Naive thymus-derived CD4-positive, alpha-beta T cell (primary cell): ENCODE results near the gene CTNNA1. TPM values are rescaled to one million over a fixed set of nuclear protein-coding genes. Genes with fewer than 3 reads are reported as not detected.

Experiments used
- ATAC-seq: fragments of 150-1000 bp; cut with Tn5 transposase; 2 replicates; pipeline ENCODE4 v1.10.0; 2021; ENCODE audit warnings: mild to moderate bottlenecking, moderate library complexity
- CTCF ChIA-PET: fragments of 350-600 bp; sonication (Branson Sonifier 250); formaldehyde crosslinking; loops from one replicate; lab custom pipeline; 2021; ENCODE audit warnings: antibody characterized with exemption; lab: Charles Lee
- POLR2A ChIA-PET: fragments of 350-600 bp; sonication (Branson Sonifier 250); formaldehyde crosslinking; loops from one replicate; lab custom pipeline; 2021; ENCODE audit warnings: antibody characterized with exemption, inconsistent platforms; lab: Charles Lee
- DNase-seq, 9 donors: peaks; one replicate each; pipeline versions ENCODE4 v3.0.0 to v3.0.0-alpha.2; 2020 to 2022; ENCODE audit warnings: mixed read lengths in 1 of 9
- H3K27ac ChIP-seq: one replicate; pipeline ENCODE4 v1.7.0; 2013; ENCODE audit warnings: mild to moderate bottlenecking, low read depth, low read length, moderate library complexity
- H3K27me3 ChIP-seq, 2 donors: one replicate each; pipeline ENCODE4 v1.7.0; 2013; ENCODE audit warnings: low read length in 2 of 2, mild to moderate bottlenecking in 2 of 2, moderate library complexity in 2 of 2; ENCODE audit not compliant: control insufficient read depth in 2 of 2, insufficient read depth in 2 of 2
- H3K36me3 ChIP-seq, 3 experiments: 1 replicate in 2 of 3; 2 replicates in 1 of 3; pipeline ENCODE4 v1.7.0; 2013; ENCODE audit warnings: low read length in 3 of 3, mild to moderate bottlenecking in 3 of 3, moderate library complexity in 1 of 3; ENCODE audit not compliant: insufficient read depth in 3 of 3, control insufficient read depth in 2 of 3
- H3K4me1 ChIP-seq, 2 donors: one replicate each; pipeline ENCODE4 v1.7.0; 2013; ENCODE audit warnings: low read length in 2 of 2, mild to moderate bottlenecking in 2 of 2, moderate library complexity in 1 of 2; ENCODE audit not compliant: control insufficient read depth in 2 of 2, insufficient read depth in 2 of 2
- H3K4me3 ChIP-seq: 2 replicates; pipeline ENCODE4 v1.7.0; 2013; ENCODE audit warnings: mild to moderate bottlenecking, low read length
- H3K9me3 ChIP-seq, 3 experiments: 1 replicate in 2 of 3; 2 replicates in 1 of 3; pipeline ENCODE4 v1.7.0; 2013; ENCODE audit warnings: low read length in 3 of 3; ENCODE audit not compliant: control insufficient read depth in 2 of 3
- H3K27ac Mint-ChIP-seq, 9 donors: one replicate each; pipeline ENCODE4 v1.8.0; 2020 to 2022; ENCODE audit warnings: mixed read lengths in 9 of 9, mild to moderate bottlenecking in 8 of 9, moderate library complexity in 5 of 9, inconsistent platforms in 2 of 9
- H3K27me3 Mint-ChIP-seq, 5 donors: one replicate each; pipeline ENCODE4 v1.8.0; 2021 to 2022; ENCODE audit warnings: mixed read lengths in 5 of 5, mild to moderate bottlenecking in 1 of 5
- H3K36me3 Mint-ChIP-seq, 5 donors: one replicate each; pipeline ENCODE4 v1.8.0; 2020 to 2022; ENCODE audit warnings: mixed read lengths in 5 of 5, mild to moderate bottlenecking in 3 of 5, inconsistent platforms in 1 of 5
- H3K4me1 Mint-ChIP-seq, 7 donors: one replicate each; pipeline ENCODE4 v1.8.0; 2020 to 2022; ENCODE audit warnings: mixed read lengths in 7 of 7, mild to moderate bottlenecking in 3 of 7, inconsistent platforms in 1 of 7
- H3K4me3 Mint-ChIP-seq, 10 donors: one replicate each; pipeline ENCODE4 v1.8.0; 2020 to 2022; ENCODE audit warnings: mild to moderate bottlenecking in 10 of 10, mixed read lengths in 10 of 10, moderate library complexity in 6 of 10, inconsistent platforms in 2 of 10
- H3K9me3 Mint-ChIP-seq, 11 donors: one replicate each; pipeline ENCODE4 v1.8.0; 2020 to 2022; ENCODE audit warnings: mixed read lengths in 11 of 11, mild to moderate bottlenecking in 4 of 11, inconsistent platforms in 1 of 11, moderate library complexity in 1 of 11
- intact Hi-C, 2 donors: fragments of 100-400 bp; cut with micrococcal nuclease; formaldehyde crosslinking; loops; one replicate each; pipeline ENCODE4 v1.15.1; 2023
- polyA plus RNA-seq, 2 donors: library from polyadenylated mRNA; unstranded; fragments of 300-500 nt; fragmentation: Illumina TruSeq; gene quantifications; one replicate each; pipeline ENCODE4 v1.2.3, GENCODE V29; 2021
- total RNA-seq, 6 experiments: library from RNA in 5 of 6; stranded (reverse) in 5 of 6; gene quantifications; 1 replicate in 5 of 6; 2 replicates in 1 of 6; pipeline ENCODE4 v1.2.3 and lab custom pipeline; 2021 to 2026

CTNNA1 gene
- total and polyA plus RNA-seq, 7 experiments from 2014 or later, result 0.78 to 52.9 (median 5.6) TPM

- H3K27ac ChIP-seq, result no peak overlapping the region
- Mint-ChIP-seq H3K27ac (no peak overlapping the region), H3K27me3 (peaks cover 6 to 21% (median 16%) of the 10 kb centered on the region in 5 donors), H3K4me3 (no peak overlapping the region), H3K36me3 (peaks cover 0 to 13% (median 3%) of the 10 kb centered on the region in 5 donors), H3K9me3 (peaks cover 0 to 9% (median 4%) of the 10 kb centered on the region in 11 donors), H3K4me1 (peaks cover 0 to 9% (median 0%) of the 10 kb centered on the region in 7 donors)
- ChIA-PET CTCF (interaction anchor here (0.7 kb wide), 1 partner anchor 879 kb away, joined by 3 read pairs; no protein-coding TSS in a partner anchor), POLR2A (no interaction called here)
- no peaks in the 10 kb centered on the region for H3K4me1 ChIP-seq
- no peaks in the 10 kb centered on the region for H3K36me3 ChIP-seq
- ATAC-seq (no peak), DNase-seq (no peak)
- intact Hi-C loops, result no loop called here
- H3K4me3 ChIP-seq, result no peak overlapping the region
- H3K27me3 ChIP-seq, result no peaks in the 10 kb centered on the region
- peaks cover 0 to under 1% (median 0%) of the 10 kb centered on the region in 3 experiments for H3K9me3 ChIP-seq
Observed at GRCh38 chr5:138895918-138896317, 142.7 kb downstream of the CTNNA1 start.

GRCh38 chr5:138898299-138898698 is 145.1 kb downstream of the CTNNA1 start:
- ChIA-PET POLR2A (no interaction called here), CTCF (no interaction called here)
- no peaks in the 10 kb centered on the region for H3K4me1 ChIP-seq
- no peak overlapping the region for H3K4me3 Mint-ChIP-seq
- H3K9me3 ChIP-seq, result no peaks in the 10 kb centered on the region
- H3K27ac ChIP-seq, result no peak overlapping the region
- ATAC-seq (no peak), DNase-seq (no peak)
- peaks cover 0 to 14% (median 0%) of the 10 kb centered on the region in 7 donors for H3K4me1 Mint-ChIP-seq
- intact Hi-C loops, result no loop called here
- H3K36me3 ChIP-seq, result no peaks in the 10 kb centered on the region
- no peaks in the 10 kb centered on the region for H3K27me3 ChIP-seq
- H3K27me3 Mint-ChIP-seq, result peaks cover 20 to 26% (median 23%) of the 10 kb centered on the region in 5 donors
- H3K27ac Mint-ChIP-seq, result no peak overlapping the region
- H3K36me3 Mint-ChIP-seq, result peaks cover 0 to 6% (median 0%) of the 10 kb centered on the region in 5 donors
- H3K9me3 Mint-ChIP-seq, result peaks cover 0 to 2% (median 0%) of the 10 kb centered on the region in 11 donors
- H3K4me3 ChIP-seq, result no peak overlapping the region

GRCh38 chr5:138898742-138899141 is 145.5 kb downstream of the CTNNA1 start:
- H3K4me1 ChIP-seq, result no peaks in the 10 kb centered on the region
- CTCF ChIA-PET, result no interaction called here
- H3K9me3 ChIP-seq, result no peaks in the 10 kb centered on the region
- no peak overlapping the region for H3K27ac ChIP-seq
- Mint-ChIP-seq H3K9me3 (peaks cover 0 to 2% (median 0%) of the 10 kb centered on the region in 11 donors), H3K27me3 (peaks cover 20 to 27% (median 23%) of the 10 kb centered on the region in 5 donors), H3K4me3 (no peak overlapping the region), H3K27ac (no peak overlapping the region), H3K36me3 (peaks cover 0 to 6% (median 1%) of the 10 kb centered on the region in 5 donors), H3K4me1 (peaks cover 0 to 14% (median 0%) of the 10 kb centered on the region in 7 donors)
- no peaks in the 10 kb centered on the region for H3K36me3 ChIP-seq
- POLR2A ChIA-PET, result no interaction called here
- no peaks in the 10 kb centered on the region for H3K27me3 ChIP-seq
- ATAC-seq (no peak), DNase-seq (no peak)
- intact Hi-C loops, result no loop called here
- no peak overlapping the region for H3K4me3 ChIP-seq

GRCh38 chr5:138900281-138900965 is 147.2 kb downstream of the CTNNA1 start:
- Mint-ChIP-seq H3K36me3 (peaks cover 0 to 6% (median 0%) of the 10 kb centered on the region in 5 donors), H3K9me3 (no peaks in the 10 kb centered on the region), H3K4me3 (no peak overlapping the region), H3K27ac (no peak overlapping the region), H3K27me3 (peaks cover 13 to 21% (median 18%) of the 10 kb centered on the region in 5 donors), H3K4me1 (peaks cover 0 to 14% (median 0%) of the 10 kb centered on the region in 7 donors)
- ATAC-seq (no peak), DNase-seq (no peak)
- H3K9me3 ChIP-seq, result no peaks in the 10 kb centered on the region
- CTCF ChIA-PET, result no interaction called here
- intact Hi-C loops, result no loop called here
- no peaks in the 10 kb centered on the region for H3K4me1 ChIP-seq
- no peak overlapping the region for H3K27ac ChIP-seq
- H3K27me3 ChIP-seq, result no peaks in the 10 kb centered on the region
- POLR2A ChIA-PET, result no interaction called here
- no peak overlapping the region for H3K4me3 ChIP-seq
- H3K36me3 ChIP-seq, result no peaks in the 10 kb centered on the region

- Histone ChIP-seq H3K36me3 (no peaks in the 10 kb centered on the region), H3K27ac (no peak overlapping the region), H3K4me3 (no peak overlapping the region), H3K27me3 (peaks cover 0 to 3% of the 10 kb centered on the region in 2 donors), H3K4me1 (no peaks in the 10 kb centered on the region), H3K9me3 (no peaks in the 10 kb centered on the region)
- intact Hi-C loops, result no loop called here
- peaks cover 0 to 8% (median 0%) of the 10 kb centered on the region in 5 donors for H3K36me3 Mint-ChIP-seq
- no peak for ATAC-seq
- H3K4me1 Mint-ChIP-seq, result peaks cover 0 to 14% (median 0%) of the 10 kb centered on the region in 7 donors
- ChIA-PET CTCF (interaction anchor here (0.6 kb wide), 1 partner anchor 140 kb away, joined by 3 read pairs; no protein-coding TSS in a partner anchor), POLR2A (no interaction called here)
- H3K27me3 Mint-ChIP-seq, result peaks cover 8 to 20% (median 18%) of the 10 kb centered on the region in 5 donors
- no peak overlapping the region for H3K4me3 Mint-ChIP-seq
- no peaks in the 10 kb centered on the region for H3K9me3 Mint-ChIP-seq
- no peak overlapping the region for H3K27ac Mint-ChIP-seq
- no peak for DNase-seq
Observed at GRCh38 chr5:138901716-138902115, 148.5 kb downstream of the CTNNA1 start.

GRCh38 chr5:138903130-138903775 is 150.0 kb downstream of the CTNNA1 start:
- H3K27me3 ChIP-seq, result peaks cover 0 to 3% of the 10 kb centered on the region in 2 donors
- H3K36me3 ChIP-seq, result no peaks in the 10 kb centered on the region
- no peak overlapping the region for H3K4me3 ChIP-seq
- H3K4me1 ChIP-seq, result no peaks in the 10 kb centered on the region
- no peak for ATAC-seq
- no peak overlapping the region for H3K27ac Mint-ChIP-seq
- H3K27me3 Mint-ChIP-seq, result peaks cover 8 to 20% (median 18%) of the 10 kb centered on the region in 5 donors
- intact Hi-C loops, result no loop called here
- POLR2A ChIA-PET, result interaction anchor here (0.7 kb wide), 1 partner anchor 16 kb away, joined by 4 read pairs; no protein-coding TSS in a partner anchor
- peaks cover 0 to 8% (median 0%) of the 10 kb centered on the region in 5 donors for H3K36me3 Mint-ChIP-seq
- H3K27ac ChIP-seq, result no peak overlapping the region
- H3K4me3 Mint-ChIP-seq, result no peak overlapping the region
- no peaks in the 10 kb centered on the region for H3K9me3 Mint-ChIP-seq
- CTCF ChIA-PET, result no interaction called here
- no peaks in the 10 kb centered on the region for H3K9me3 ChIP-seq
- DNase-seq, result no peak
- H3K4me1 Mint-ChIP-seq, result peaks cover 0 to 14% (median 0%) of the 10 kb centered on the region in 7 donors
